Esophagus muscularis mucosa (tissue), 4 donors: ENCODE data around the gene PPEF1. TPM values are rescaled to one million over a fixed set of nuclear protein-coding genes. Genes with fewer than 3 reads are reported as not detected.

Experiments used
- DNase-seq: peaks from one replicate; pipeline ENCODE4 v3.0.0-alpha.2; 2017; ENCODE audit errors: extremely low spot score
- H3K27ac ChIP-seq, 4 donors: fragments of 200-600 bp; sonication (generic); replicated peaks in 1 of 4; 1 replicate in 3 of 4; 2 replicates in 1 of 4; pipeline ENCODE4 v1.5.1; 2016 to 2019; ENCODE audit warnings: mild to moderate bottlenecking in 1 of 4
- H3K27me3 ChIP-seq, 4 donors: fragments of 200-600 bp; sonication (generic); one replicate each; pipeline versions ENCODE4 v1.5.1 to v1.6.0; 2016 to 2019
- H3K36me3 ChIP-seq, 4 donors: fragments of 200-600 bp; sonication (generic); one replicate each; pipeline ENCODE4 v1.5.1; 2016 to 2019
- H3K4me1 ChIP-seq, 4 donors: fragments of 200-600 bp; sonication (generic); one replicate each; pipeline ENCODE4 v1.5.1; 2016 to 2019
- H3K4me3 ChIP-seq, 4 donors: fragments of 200-600 bp; sonication (generic); 1 replicate in 2 of 4; 2 replicates in 2 of 4; pipeline ENCODE4 v1.5.1; 2016 to 2019; ENCODE audit warnings: mild to moderate bottlenecking in 4 of 4, moderate library complexity in 1 of 4
- H3K9me3 ChIP-seq, 4 donors: fragments of 200-600 bp; sonication (generic); 1 replicate in 3 of 4; 2 replicates in 1 of 4; pipeline ENCODE4 v1.5.1; 2016 to 2019
- EP300 ChIP-seq: sonication (generic); formaldehyde crosslinking; IDR thresholded peaks from one replicate; pipeline ENCODE4 v1.6.1; 2017; ENCODE audit warnings: antibody characterized with exemption
- POLR2A ChIP-seq: fragments of 450-650 bp; IDR thresholded peaks from one replicate; pipeline ENCODE4 v1.6.1; 2017; ENCODE audit warnings: antibody characterized with exemption, moderate library complexity, mild to moderate bottlenecking, low read depth
- POLR2AphosphoS5 ChIP-seq, 2 donors: sonication (generic); formaldehyde crosslinking; IDR thresholded peaks; one replicate each; pipeline ENCODE4 v1.6.1; 2017; ENCODE audit warnings: antibody characterized with exemption in 2 of 2
- WGBS: methylation state at CpG from one replicate; pipeline ENCODE4 v1.1.5; 2018; 5-methylcytosine and 5-hydroxymethylcytosine counted together
- intact Hi-C: fragments of 100-400 bp; cut with DNase I; formaldehyde crosslinking; loops from one replicate; pipeline ENCODE4 v1.15.1; 2023
- total RNA-seq, 4 donors: library from RNA; depleted of rRNA; stranded (reverse); fragments of >200 nt; gene quantifications; one replicate each; pipeline versions ENCODE4 v1.1.0 to v1.2.1, GENCODE V29; 2016
- TF ChIP-seq, protein P1 (sequence below), 3 experiments: fragments of 200-600 bp in 2 of 3; fragments of 450-650 bp in 1 of 3; sonication (generic) in 2 of 3; IDR thresholded peaks; one replicate each; pipeline ENCODE4 v1.5.1; 2017 to 2019; ENCODE audit warnings: antibody characterized with exemption in 3 of 3, mild to moderate bottlenecking in 2 of 3, moderate library complexity in 1 of 3

The PPEF1 gene
- total RNA-seq, 4 donors from 2014 or later = 0.29 to 1.7 (median 0.54) TPM

DNA sequence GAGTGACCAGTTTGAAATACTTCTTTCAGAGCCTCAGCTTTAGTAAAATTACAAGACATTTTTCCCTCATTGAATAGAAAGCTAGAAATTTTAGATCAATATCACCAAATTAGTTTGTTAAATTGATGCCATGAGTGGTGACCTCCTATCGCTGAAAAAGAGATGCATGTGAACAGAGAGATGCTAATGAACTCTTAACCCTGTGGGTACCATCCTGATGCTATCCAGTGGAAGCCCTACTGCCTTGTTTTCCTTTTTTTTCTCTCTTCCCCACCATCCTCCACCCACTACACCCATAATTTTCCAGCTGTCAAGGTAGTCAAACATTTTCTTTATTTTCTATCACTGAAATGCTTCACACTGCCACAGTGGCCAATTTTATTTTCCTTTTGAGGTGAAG is 61.9 kb downstream of the PPEF1 start:
- Histone ChIP-seq H3K27me3 (no peaks in the 10 kb centered on the region), H3K9me3 (peaks cover 0 to 10% (median 0%) of the 10 kb centered on the region in 4 donors), H3K27ac (no peak overlapping the region), H3K4me3 (no peak overlapping the region), H3K4me1 (no peaks in the 10 kb centered on the region), H3K36me3 (no peaks in the 10 kb centered on the region)
- DNase-seq = no peak
- 25% methylated on average over 1 of the region's 1 CpG for WGBS
- TF ChIP-seq POLR2AphosphoS5 (IDR thresholded peaks at IDR 0.05) (no peak), EP300 (no peak), POLR2A (no peak)
- TF ChIP-seq, protein P1, sequence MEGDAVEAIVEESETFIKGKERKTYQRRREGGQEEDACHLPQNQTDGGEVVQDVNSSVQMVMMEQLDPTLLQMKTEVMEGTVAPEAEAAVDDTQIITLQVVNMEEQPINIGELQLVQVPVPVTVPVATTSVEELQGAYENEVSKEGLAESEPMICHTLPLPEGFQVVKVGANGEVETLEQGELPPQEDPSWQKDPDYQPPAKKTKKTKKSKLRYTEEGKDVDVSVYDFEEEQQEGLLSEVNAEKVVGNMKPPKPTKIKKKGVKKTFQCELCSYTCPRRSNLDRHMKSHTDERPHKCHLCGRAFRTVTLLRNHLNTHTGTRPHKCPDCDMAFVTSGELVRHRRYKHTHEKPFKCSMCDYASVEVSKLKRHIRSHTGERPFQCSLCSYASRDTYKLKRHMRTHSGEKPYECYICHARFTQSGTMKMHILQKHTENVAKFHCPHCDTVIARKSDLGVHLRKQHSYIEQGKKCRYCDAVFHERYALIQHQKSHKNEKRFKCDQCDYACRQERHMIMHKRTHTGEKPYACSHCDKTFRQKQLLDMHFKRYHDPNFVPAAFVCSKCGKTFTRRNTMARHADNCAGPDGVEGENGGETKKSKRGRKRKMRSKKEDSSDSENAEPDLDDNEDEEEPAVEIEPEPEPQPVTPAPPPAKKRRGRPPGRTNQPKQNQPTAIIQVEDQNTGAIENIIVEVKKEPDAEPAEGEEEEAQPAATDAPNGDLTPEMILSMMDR (IDR thresholded peaks at IDR 0.05) = no peak
- intact Hi-C loops = no loop called here

DNA sequence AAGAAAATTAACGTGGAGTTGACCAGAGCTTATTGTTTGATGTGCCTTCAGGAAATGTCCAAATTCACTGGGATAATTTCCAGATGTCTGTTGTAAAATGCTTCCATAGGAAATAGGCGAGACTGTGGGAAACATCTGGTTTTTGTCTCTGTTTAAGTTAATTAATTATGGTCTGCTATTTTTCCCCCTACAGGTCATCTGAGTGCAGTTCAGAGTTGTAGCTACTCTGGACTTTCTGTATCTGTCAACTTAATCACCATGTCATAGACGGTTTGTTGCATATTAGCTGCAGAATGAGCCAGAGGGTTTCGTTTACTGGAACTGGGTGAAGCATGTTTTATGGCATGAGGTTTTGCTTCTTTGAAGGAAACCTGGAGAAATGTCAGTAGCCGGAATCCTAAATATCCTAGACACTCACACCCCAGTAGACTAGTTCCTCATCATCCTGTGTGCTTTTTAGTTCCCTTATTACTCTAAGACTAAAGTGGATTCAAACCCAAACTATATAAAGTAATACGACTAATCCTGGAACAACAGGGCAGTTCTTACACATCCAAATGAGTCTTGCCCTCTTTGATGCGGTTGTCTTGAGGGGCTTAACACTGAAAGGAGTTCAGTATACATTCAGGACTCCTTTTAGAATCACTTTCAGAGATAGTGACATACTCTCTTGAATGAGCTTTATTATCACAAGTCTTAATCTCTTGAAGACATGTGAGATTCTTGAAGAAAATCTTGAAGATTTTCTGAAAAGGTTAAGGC is 62.5 kb downstream of the PPEF1 start:
- DNase-seq = no peak
- Histone ChIP-seq H3K4me1 (no peaks in the 10 kb centered on the region), H3K4me3 (no peak overlapping the region), H3K27ac (no peak overlapping the region), H3K36me3 (no peaks in the 10 kb centered on the region), H3K27me3 (no peaks in the 10 kb centered on the region), H3K9me3 (peaks cover 0 to 11% (median 0%) of the 10 kb centered on the region in 4 donors)
- 35% methylated on average over 7 of the region's 7 CpGs for WGBS
- intact Hi-C loops = no loop called here
- TF ChIP-seq, protein P1 (IDR thresholded peaks at IDR 0.05) = peak in 1 of 3 experiments; percentile 12
- TF ChIP-seq EP300 = no peak

DNA sequence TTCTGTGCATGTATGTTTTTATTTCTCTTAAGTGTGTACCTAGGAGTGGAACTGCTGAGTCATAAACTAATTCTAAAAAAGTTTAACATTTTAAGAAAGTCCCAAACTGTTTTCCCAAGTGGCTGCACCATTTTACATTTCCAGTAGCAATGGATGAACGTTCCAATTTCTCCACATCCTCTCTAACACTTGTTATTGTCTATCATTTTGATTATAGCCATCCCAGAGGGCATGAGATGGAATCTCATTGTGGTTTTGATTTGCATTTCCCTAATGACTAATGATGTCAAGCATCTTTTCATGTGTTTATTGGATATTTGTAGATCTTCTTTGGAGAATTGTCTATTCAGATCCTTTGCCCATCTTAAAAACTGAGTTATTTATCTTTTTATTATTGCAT is 82.5 kb downstream of the PPEF1 start:
- no peak overlapping the region for H3K27ac ChIP-seq
- 40% methylated on average over 1 of the region's 1 CpG for WGBS
- no peaks in the 10 kb centered on the region for H3K27me3 ChIP-seq
- intact Hi-C loops = no loop called here
- no peak overlapping the region for H3K4me3 ChIP-seq
- TF ChIP-seq POLR2A (no peak), EP300 (no peak), POLR2AphosphoS5 (IDR thresholded peaks at IDR 0.05) (no peak)
- TF ChIP-seq, protein P1 (IDR thresholded peaks at IDR 0.05) = no peak
- H3K36me3 ChIP-seq = no peaks in the 10 kb centered on the region
- no peak for DNase-seq
- no peaks in the 10 kb centered on the region for H3K9me3 ChIP-seq
- no peaks in the 10 kb centered on the region for H3K4me1 ChIP-seq

DNA sequence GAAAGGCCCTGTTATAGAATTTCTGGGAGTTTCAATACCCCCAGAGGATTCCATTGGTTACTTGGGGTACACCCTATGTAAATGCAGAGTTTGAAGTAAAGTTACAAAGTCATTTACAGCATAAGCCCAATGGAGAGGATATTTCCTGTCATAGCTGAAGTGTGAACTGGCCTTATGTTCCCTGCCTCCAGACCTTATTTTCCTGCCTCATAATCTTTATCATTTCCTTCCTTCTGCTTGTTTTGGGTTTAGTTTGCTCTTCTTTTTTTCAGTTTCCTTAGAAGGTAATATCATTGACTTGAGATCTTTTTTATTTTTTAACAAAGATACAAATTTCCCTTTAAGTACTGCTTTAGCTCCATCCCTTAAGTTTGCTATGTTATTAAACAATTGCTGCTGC is 85.4 kb downstream of the PPEF1 start:
- Histone ChIP-seq H3K36me3 (no peaks in the 10 kb centered on the region), H3K9me3 (no peaks in the 10 kb centered on the region), H3K4me1 (no peaks in the 10 kb centered on the region), H3K4me3 (no peak overlapping the region), H3K27me3 (no peaks in the 10 kb centered on the region), H3K27ac (no peak overlapping the region)
- no peak for DNase-seq
- no peak for TF ChIP-seq POLR2A
- no peak for TF ChIP-seq EP300
- TF ChIP-seq POLR2AphosphoS5 (IDR thresholded peaks at IDR 0.05) = no peak
- TF ChIP-seq, protein P1 (IDR thresholded peaks at IDR 0.05) = no peak
- intact Hi-C loops = no loop called here

DNA sequence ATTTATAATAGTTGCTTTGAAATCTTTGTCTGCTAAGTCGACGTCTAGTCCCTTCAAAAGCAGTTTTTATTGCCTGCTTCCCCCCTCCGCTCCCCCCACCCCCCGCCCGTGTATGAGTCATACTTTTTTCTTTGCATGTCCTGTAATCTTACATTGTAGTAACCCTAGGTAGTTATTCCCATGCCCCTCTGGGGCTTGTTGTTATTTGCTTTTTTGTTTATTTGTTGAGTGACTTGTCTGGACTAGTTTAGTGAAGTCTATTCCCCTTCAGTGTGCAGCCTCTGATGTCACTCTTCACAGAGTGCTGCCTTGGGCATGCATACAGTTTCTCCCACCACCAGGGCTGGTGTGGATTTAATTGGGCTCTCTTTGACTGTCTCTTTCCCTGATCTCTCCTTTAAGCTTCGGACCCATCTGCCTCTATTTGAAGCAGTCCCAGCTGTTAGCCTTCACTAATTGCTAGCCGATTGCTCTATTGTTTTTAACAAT is 86.2 kb downstream of the PPEF1 start:
- Histone ChIP-seq H3K4me1 (no peaks in the 10 kb centered on the region), H3K36me3 (no peaks in the 10 kb centered on the region), H3K4me3 (no peak overlapping the region), H3K27me3 (no peaks in the 10 kb centered on the region), H3K9me3 (no peaks in the 10 kb centered on the region), H3K27ac (no peak overlapping the region)
- DNase-seq = no peak
- intact Hi-C loops = no loop called here
- TF ChIP-seq EP300 (no peak), POLR2AphosphoS5 (IDR thresholded peaks at IDR 0.05) (no peak), POLR2A (no peak)
- 58% methylated on average over 7 of the region's 7 CpGs for WGBS
